GM18519 (cell line): Measurements from ENCODE around the gene DYSF.

Experiments used
- ATAC-seq: cut with Tn5 transposase; IDR thresholded peaks from one replicate; pipeline ENCODE4 v1.9.1; 2021; ENCODE audit warnings: mild to moderate bottlenecking, moderate library complexity; ENCODE audit not compliant: unreplicated experiment, low FRiP score

DYSF gene

GRCh38 chr2:71696381-71696780, 243.0 kb downstream of the DYSF start:
- ATAC-seq: no peak

GRCh38 chr2:71697106-71698004, 244.0 kb downstream of the DYSF start:
- ATAC-seq: no peak

GRCh38 chr2:71699428-71699827, 246.1 kb downstream of the DYSF start:
- no peak for ATAC-seq

GRCh38 chr2:71700041-71700657, 246.8 kb downstream of the DYSF start:
- no peak for ATAC-seq

GRCh38 chr2:71700658-71701397, 247.5 kb downstream of the DYSF start:
- ATAC-seq: no peak

- ATAC-seq: no peak
These were observed 249.0 kb downstream of the DYSF start for GRCh38 chr2:71702071-71702970.

- no peak for ATAC-seq
These were observed 249.9 kb downstream of the DYSF start for GRCh38 chr2:71702971-71703898.

- ATAC-seq: no peak
These were observed 250.8 kb downstream of the DYSF start for GRCh38 chr2:71704131-71704561.

- no peak for ATAC-seq
These were observed 251.3 kb downstream of the DYSF start for GRCh38 chr2:71704688-71705087.

GRCh38 chr2:71705171-71705960, 252.0 kb downstream of the DYSF start:
- ATAC-seq: no peak

GRCh38 chr2:71706121-71706520, 252.8 kb downstream of the DYSF start:
- ATAC-seq: no peak

- no peak for ATAC-seq
These were observed 253.5 kb downstream of the DYSF start for GRCh38 chr2:71706836-71707235.

GRCh38 chr2:71710367-71711132, 257.2 kb downstream of the DYSF start:
- no peak for ATAC-seq

GRCh38 chr2:71711133-71711855, 257.9 kb downstream of the DYSF start:
- ATAC-seq: no peak

GRCh38 chr2:71712158-71712818, 258.9 kb downstream of the DYSF start:
- no peak for ATAC-seq
